Lower lobe of right lung (tissue), 2 donors: ENCODE results near the gene HDLBP. TPM values are rescaled to one million over a fixed set of nuclear protein-coding genes. Genes with fewer than 3 reads are reported as not detected.

Source experiments
- ATAC-seq, 2 donors: fragments of 200-7000 bp; cut with Tn5 transposase; one replicate each; pipeline ENCODE4 v1.9.1; 2020 to 2022; ENCODE audit warnings: mild to moderate bottlenecking in 2 of 2, moderate library complexity in 2 of 2
- DNase-seq: peaks from one replicate; pipeline ENCODE4 v3.0.0-alpha.2; 2020
- H3K27ac ChIP-seq: fragments of 200-600 bp; one replicate; pipeline ENCODE4 v1.8.0; 2022
- H3K27me3 ChIP-seq: fragments of 200-600 bp; one replicate; pipeline ENCODE4 v1.8.0; 2022; ENCODE audit warnings: low read depth
- H3K36me3 ChIP-seq: fragments of 200-600 bp; one replicate; pipeline ENCODE4 v1.8.0; 2022; ENCODE audit warnings: mild to moderate bottlenecking
- H3K4me1 ChIP-seq: fragments of 200-600 bp; one replicate; pipeline ENCODE4 v1.8.0; 2022
- H3K4me3 ChIP-seq: fragments of 200-600 bp; one replicate; pipeline ENCODE4 v1.8.0; 2022; ENCODE audit warnings: mild to moderate bottlenecking
- H3K9me3 ChIP-seq: fragments of 200-600 bp; one replicate; pipeline ENCODE4 v1.8.0; 2022
- intact Hi-C: fragments of 100-400 bp; cut with DNase I; formaldehyde crosslinking; loops from one replicate; pipeline ENCODE4 v1.11.0; 2022
- total RNA-seq: library from RNA; stranded (reverse); fragmentation: NEBNext Ultra II Directional; extraction: Animal tissue kit (Norgen Biotek cat#: 25700); gene quantifications from one replicate; pipeline ENCODE4 v1.2.1, GENCODE V29; 2021
- TF ChIP-seq, protein P1 (sequence below): fragments of 200-600 bp; IDR thresholded peaks from one replicate; pipeline ENCODE4 v1.8.0; 2022; ENCODE audit warnings: antibody characterized with exemption, mild to moderate bottlenecking
- donor health status: DM: no; HTN: yes; CAD: no; lungs with severe emphysema.

The HDLBP gene
- total RNA-seq, 1 donor from 2014 or later = 387 TPM

DNA sequence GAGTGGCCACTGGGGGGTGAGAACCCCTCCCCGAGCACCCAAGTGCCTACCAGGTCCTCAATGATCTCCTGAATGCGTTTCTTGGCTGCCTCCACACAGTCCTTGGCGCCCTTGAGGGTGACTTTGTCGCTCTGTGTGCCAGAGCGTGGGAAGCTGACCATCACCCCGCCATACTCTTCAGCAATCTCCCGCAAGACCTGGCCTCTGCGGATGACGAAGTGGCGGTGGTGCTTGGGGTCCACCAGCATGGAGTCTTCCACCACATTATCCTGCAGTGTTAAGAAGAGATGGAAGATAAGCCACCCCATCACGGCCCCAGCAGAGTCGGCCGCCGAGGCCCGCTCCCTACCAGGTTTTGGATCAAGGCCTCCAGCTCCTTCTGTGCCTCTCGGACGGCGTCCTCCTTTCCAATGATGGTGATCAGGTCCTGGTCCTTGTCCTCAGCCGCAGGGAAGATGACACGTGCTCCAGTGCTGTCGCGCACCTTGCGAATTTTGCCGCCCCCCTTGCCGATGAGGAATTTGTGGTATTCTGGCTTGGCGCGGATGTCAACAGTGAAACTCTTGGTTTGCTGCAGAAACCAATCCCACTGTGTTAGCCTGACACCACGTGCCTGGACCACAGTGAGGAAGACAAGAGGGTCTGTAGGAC lies 75.8 kb downstream of the HDLBP start:
- Histone ChIP-seq H3K27ac (no peak overlapping the region), H3K4me3 (no peak overlapping the region), H3K36me3 (peaks cover 100% of the 10 kb centered on the region), H3K27me3 (no peaks in the 10 kb centered on the region), H3K4me1 (no peaks in the 10 kb centered on the region), H3K9me3 (no peaks in the 10 kb centered on the region)
- TF ChIP-seq, protein P1, sequence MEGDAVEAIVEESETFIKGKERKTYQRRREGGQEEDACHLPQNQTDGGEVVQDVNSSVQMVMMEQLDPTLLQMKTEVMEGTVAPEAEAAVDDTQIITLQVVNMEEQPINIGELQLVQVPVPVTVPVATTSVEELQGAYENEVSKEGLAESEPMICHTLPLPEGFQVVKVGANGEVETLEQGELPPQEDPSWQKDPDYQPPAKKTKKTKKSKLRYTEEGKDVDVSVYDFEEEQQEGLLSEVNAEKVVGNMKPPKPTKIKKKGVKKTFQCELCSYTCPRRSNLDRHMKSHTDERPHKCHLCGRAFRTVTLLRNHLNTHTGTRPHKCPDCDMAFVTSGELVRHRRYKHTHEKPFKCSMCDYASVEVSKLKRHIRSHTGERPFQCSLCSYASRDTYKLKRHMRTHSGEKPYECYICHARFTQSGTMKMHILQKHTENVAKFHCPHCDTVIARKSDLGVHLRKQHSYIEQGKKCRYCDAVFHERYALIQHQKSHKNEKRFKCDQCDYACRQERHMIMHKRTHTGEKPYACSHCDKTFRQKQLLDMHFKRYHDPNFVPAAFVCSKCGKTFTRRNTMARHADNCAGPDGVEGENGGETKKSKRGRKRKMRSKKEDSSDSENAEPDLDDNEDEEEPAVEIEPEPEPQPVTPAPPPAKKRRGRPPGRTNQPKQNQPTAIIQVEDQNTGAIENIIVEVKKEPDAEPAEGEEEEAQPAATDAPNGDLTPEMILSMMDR = no peak
- DNase-seq (no peak), ATAC-seq (no peak)
- intact Hi-C loops = no loop called here

DNA sequence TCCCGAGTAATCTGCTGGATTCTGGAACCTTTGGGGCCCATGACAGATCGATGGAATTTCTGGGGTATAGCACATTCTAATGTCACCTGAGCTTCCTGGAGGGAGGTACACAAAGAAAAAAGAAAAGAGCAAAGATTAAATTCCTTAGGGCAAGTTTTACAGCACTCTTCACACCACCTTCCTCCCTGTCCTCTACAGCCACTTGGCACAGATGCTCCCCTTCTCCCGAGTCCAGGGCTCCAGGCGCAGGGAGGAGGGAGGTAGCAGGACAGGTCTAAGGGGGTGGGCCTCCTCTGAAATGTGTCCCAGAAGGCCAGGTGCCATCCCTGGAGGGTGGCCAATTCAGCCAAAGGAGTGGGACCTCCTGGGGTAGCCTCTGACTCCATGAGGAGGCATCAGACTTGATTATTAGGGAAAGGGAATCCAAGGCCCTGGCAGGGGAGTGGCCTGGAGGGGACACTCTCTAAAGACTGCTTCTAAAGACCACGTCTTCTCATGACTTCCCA lies 76.7 kb downstream of the HDLBP start:
- H3K4me3 ChIP-seq = no peak overlapping the region
- TF ChIP-seq, protein P1 = no peak
- no peak for ATAC-seq
- intact Hi-C loops = no loop called here
- no peaks in the 10 kb centered on the region for H3K4me1 ChIP-seq
- no peaks in the 10 kb centered on the region for H3K9me3 ChIP-seq
- peaks cover 100% of the 10 kb centered on the region for H3K36me3 ChIP-seq
- no peak overlapping the region for H3K27ac ChIP-seq
- DNase-seq = no peak
- no peaks in the 10 kb centered on the region for H3K27me3 ChIP-seq

DNA sequence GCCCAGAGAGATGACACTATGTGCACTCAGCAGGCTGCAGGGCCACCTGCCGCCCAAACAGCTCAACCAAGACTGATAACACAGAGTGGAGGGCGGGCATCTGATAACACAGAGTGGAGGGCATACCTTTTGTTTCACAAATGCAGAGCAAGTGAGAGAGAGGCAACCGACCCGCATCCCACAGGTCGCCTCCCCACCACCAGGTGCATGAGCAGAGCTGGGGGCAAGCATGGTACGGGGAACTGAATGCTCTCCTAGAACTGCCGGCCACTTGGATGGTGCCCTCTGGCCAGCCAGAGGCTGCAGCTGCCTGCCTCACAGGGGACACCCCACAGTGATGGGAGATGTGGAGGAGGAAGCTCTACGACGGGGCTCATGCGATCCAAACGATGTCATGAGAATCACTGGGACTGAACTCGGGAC lies 77.5 kb downstream of the HDLBP start:
- DNase-seq (no peak), ATAC-seq (no peak)
- H3K27ac ChIP-seq = no peak overlapping the region
- TF ChIP-seq, protein P1 = no peak
- H3K4me1 ChIP-seq = no peaks in the 10 kb centered on the region
- H3K4me3 ChIP-seq = no peak overlapping the region
- peaks cover 100% of the 10 kb centered on the region for H3K36me3 ChIP-seq
- no peaks in the 10 kb centered on the region for H3K9me3 ChIP-seq
- H3K27me3 ChIP-seq = no peaks in the 10 kb centered on the region
- intact Hi-C loops = no loop called here

DNA sequence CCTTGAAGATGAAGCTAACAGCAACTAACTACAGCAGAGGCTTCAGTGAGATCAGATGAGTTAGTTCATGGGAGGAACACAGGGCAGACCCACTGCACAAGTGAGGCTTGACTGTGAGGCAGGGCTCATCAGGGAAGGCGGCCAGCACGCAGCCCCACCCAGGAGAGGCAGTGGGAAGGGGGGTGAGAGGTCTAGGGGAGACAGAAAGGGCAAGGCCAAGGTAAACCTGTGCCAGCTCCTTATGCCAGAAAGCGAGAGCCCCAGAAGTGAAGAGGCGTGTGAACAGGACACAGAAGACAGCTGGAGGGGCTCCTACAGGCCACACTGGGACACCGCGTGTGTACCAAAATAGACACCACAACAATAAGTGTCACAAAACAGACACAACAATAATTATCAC lies 78.4 kb downstream of the HDLBP start:
- no peak for DNase-seq
- Histone ChIP-seq H3K4me1 (no peaks in the 10 kb centered on the region), H3K27me3 (no peaks in the 10 kb centered on the region), H3K27ac (no peak overlapping the region), H3K9me3 (no peaks in the 10 kb centered on the region), H3K36me3 (peaks cover 100% of the 10 kb centered on the region), H3K4me3 (no peak overlapping the region)
- TF ChIP-seq, protein P1 = no peak
- no peak for ATAC-seq
- intact Hi-C loops = no loop called here

DNA sequence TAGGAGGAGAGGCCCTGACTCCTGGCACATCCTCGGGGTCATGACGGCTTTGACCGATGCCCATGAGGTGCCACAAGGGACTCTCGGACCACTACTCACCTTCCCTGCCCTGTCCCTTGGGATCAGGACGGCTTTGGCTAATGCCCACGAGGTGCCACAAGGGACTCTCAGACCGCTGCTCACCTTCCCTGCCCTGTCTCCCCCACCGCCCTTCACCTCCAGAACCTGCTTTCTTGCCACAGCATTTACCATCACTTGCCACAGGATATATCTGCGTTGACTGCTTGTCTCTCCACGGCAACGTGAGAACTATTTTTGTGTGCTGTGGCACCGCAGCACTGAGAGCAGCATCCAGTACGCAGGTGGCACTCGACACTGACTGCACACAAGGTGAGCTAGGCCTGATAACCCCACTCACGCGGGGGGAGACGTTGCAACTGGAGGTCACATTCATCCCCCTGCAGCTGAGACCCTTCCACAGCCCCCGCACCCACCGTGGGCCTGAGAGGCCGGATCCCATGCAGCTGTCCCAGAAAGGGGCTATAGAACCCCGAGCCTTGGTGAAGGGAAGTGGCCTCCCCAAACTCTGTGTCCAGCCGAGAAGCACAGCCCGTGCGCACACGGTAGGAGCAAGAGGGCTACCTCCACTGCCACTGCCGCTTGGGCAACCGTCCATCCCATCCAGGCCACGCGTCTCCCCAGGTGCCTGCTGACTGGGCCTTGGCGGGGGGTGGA lies 79.4 kb downstream of the HDLBP start:
- Histone ChIP-seq H3K4me3 (no peak overlapping the region), H3K27ac (no peak overlapping the region), H3K9me3 (no peaks in the 10 kb centered on the region), H3K27me3 (no peaks in the 10 kb centered on the region), H3K4me1 (no peaks in the 10 kb centered on the region), H3K36me3 (peaks cover 100% of the 10 kb centered on the region)
- TF ChIP-seq, protein P1 = no peak
- intact Hi-C loops = no loop called here
- DNase-seq (no peak), ATAC-seq (no peak)
